ENCODE results near the gene ABHD12.

ABHD12 gene

GRCh38 chr20:25380945-25381614 lies 9.6 kb downstream of the ABHD12 start:
- no peak for DNase-seq

- DNase-seq, result peak; percentile 15 to 47 (median 34)
Measured at GRCh38 chr20:25378884-25379733, 11.5 kb downstream of the ABHD12 start.

- no peak for DNase-seq
Measured at GRCh38 chr20:25378189-25378883, 12.3 kb downstream of the ABHD12 start.

- DNase-seq, result no peak
Measured at GRCh38 chr20:25376886-25377285, 13.7 kb downstream of the ABHD12 start.

GRCh38 chr20:25376236-25376635 lies 14.4 kb downstream of the ABHD12 start:
- no peak for DNase-seq

GRCh38 chr20:25374842-25375241 lies 15.8 kb downstream of the ABHD12 start:
- DNase-seq, result no peak

- DNase-seq, result peak in 3 of 4 experiments; percentile 24 to 70 (median 41)
Measured at GRCh38 chr20:25372584-25373336, 17.9 kb downstream of the ABHD12 start.

- DNase-seq, result no peak
Measured at GRCh38 chr20:25369971-25370370, 20.7 kb downstream of the ABHD12 start.

- DNase-seq, result peak in 3 of 4 experiments; percentile 41 to 54 (median 51)
Measured at GRCh38 chr20:25369529-25369928, 21.1 kb downstream of the ABHD12 start.

GRCh38 chr20:25368976-25369375 lies 21.7 kb downstream of the ABHD12 start:
- DNase-seq, result peak in 1 of 4 experiments; percentile 20

- DNase-seq, result no peak
Measured at GRCh38 chr20:25368526-25368925, 22.1 kb downstream of the ABHD12 start.

- no peak for DNase-seq
Measured at GRCh38 chr20:25364879-25365699, 25.5 kb downstream of the ABHD12 start.

- no peak for DNase-seq
Measured at GRCh38 chr20:25364180-25364788, 26.4 kb downstream of the ABHD12 start.

- DNase-seq, result no peak
Measured at GRCh38 chr20:25361287-25361683, 29.4 kb downstream of the ABHD12 start.

- DNase-seq, result peak; percentile 56 to 73 (median 68)
Measured at GRCh38 chr20:25360631-25361286, 29.9 kb downstream of the ABHD12 start.

- no peak for DNase-seq
Measured at GRCh38 chr20:25356271-25356933, 34.2 kb downstream of the ABHD12 start.

- DNase-seq, result no peak
Measured at GRCh38 chr20:25355866-25356265, 34.8 kb downstream of the ABHD12 start.

- peak in 2 of 4 experiments; percentile 45 to 67 for DNase-seq
Measured at GRCh38 chr20:25355011-25355595, 35.5 kb downstream of the ABHD12 start.

Data from suppressor macrophage (primary cell).